GOT3 (cell line): Measurements from ENCODE around the gene SFT2D3.
"Not testable (repeated sequence)": the region's sequence is repeated elsewhere in the genome, so short reads cannot be mapped to it uniquely, and the experiment has no call there.

Source experiments
- DNase-seq: peaks from one replicate; lab custom pipeline; 2025; ENCODE audit warnings: mixed read lengths; lab: John Stamatoyannopoulos, UW

SFT2D3 gene

GRCh38 chr2:127743477-127744026 is 42.3 kb downstream of the SFT2D3 start:
- no peak for DNase-seq

GRCh38 chr2:127747621-127748020 is 46.3 kb downstream of the SFT2D3 start:
- no peak for DNase-seq

GRCh38 chr2:127749537-127749936 is 48.2 kb downstream of the SFT2D3 start:
- not testable (repeated sequence) for DNase-seq

- no peak for DNase-seq
These were observed 52.1 kb downstream of the SFT2D3 start for GRCh38 chr2:127753374-127753773.

- DNase-seq = no peak
These were observed 52.9 kb downstream of the SFT2D3 start for GRCh38 chr2:127754186-127754585.
